Spleen (tissue), 11 donors: ENCODE results near the gene TOM1L1. TPM values are rescaled to one million over a fixed set of nuclear protein-coding genes. Genes with fewer than 3 reads are reported as not detected.
A peak's percentile ranks its signal among the peaks of the same experiment; 100 is the strongest.

Experiments
- DNase-seq: peaks from one replicate; pipeline ENCODE4 v3.0.0-alpha.2; 2020
- H3K27ac ChIP-seq, 8 donors: fragments of 200-600 bp; sonication (generic) in 7 of 8; 1 replicate in 4 of 8; 2 replicates in 4 of 8; pipeline versions ENCODE4 v1.5.0 to v1.8.0; 2016 to 2021; ENCODE audit warnings: inconsistent platforms in 4 of 8, mild to moderate bottlenecking in 4 of 8, moderate library complexity in 1 of 8
- H3K27me3 ChIP-seq, 7 donors: fragments of 200-600 bp; sonication (generic) in 6 of 7; replicated peaks in 1 of 7; 1 replicate in 4 of 7; 2 replicates in 3 of 7; pipeline versions ENCODE4 v1.5.0 to v1.8.0; 2016 to 2021; ENCODE audit warnings: inconsistent platforms in 3 of 7, mild to moderate bottlenecking in 1 of 7
- H3K36me3 ChIP-seq, 6 donors: fragments of 200-600 bp; sonication (generic) in 5 of 6; 1 replicate in 4 of 6; 2 replicates in 2 of 6; pipeline versions ENCODE4 v1.5.0 to v1.8.0; 2016 to 2021; ENCODE audit warnings: inconsistent platforms in 2 of 6
- H3K4me1 ChIP-seq, 6 donors: fragments of 200-600 bp; sonication (generic) in 5 of 6; 1 replicate in 3 of 6; 2 replicates in 3 of 6; pipeline versions ENCODE4 v1.5.0 to v1.8.0; 2016 to 2021; ENCODE audit warnings: inconsistent platforms in 3 of 6
- H3K4me3 ChIP-seq, 8 donors: fragments of 200-600 bp; sonication (generic) in 7 of 8; 1 replicate in 4 of 8; 2 replicates in 4 of 8; pipeline versions ENCODE4 v1.5.0 to v1.8.0; 2016 to 2021; ENCODE audit warnings: inconsistent platforms in 4 of 8, mild to moderate bottlenecking in 4 of 8, moderate library complexity in 2 of 8
- H3K9me3 ChIP-seq, 8 donors: fragments of 200-600 bp; sonication (generic) in 7 of 8; 1 replicate in 4 of 8; 2 replicates in 4 of 8; pipeline versions ENCODE4 v1.5.0 to v1.8.0; 2016 to 2021; ENCODE audit warnings: inconsistent platforms in 4 of 8
- CTCF ChIP-seq, 11 experiments: fragments of 200-600 bp in 7 of 11; fragments of 450-650 bp in 4 of 11; sonication (generic) in 4 of 11; IDR thresholded peaks in 8 of 11; conservative IDR thresholded peaks in 3 of 11; 1 replicate in 7 of 11; 2 replicates in 4 of 11; pipeline versions ENCODE4 v1.4.0 to v1.8.0; 2016 to 2021; ENCODE audit warnings: antibody characterized with exemption in 11 of 11, inconsistent platforms in 4 of 11, mild to moderate bottlenecking in 1 of 11
- POLR2A ChIP-seq, 3 donors: fragments of 450-650 bp; IDR thresholded peaks; one replicate each; pipeline ENCODE4 v1.5.1; 2017; ENCODE audit warnings: antibody characterized with exemption in 3 of 3, mild to moderate bottlenecking in 1 of 3
- POLR2AphosphoS5 ChIP-seq, 3 donors: sonication (generic); formaldehyde crosslinking; IDR thresholded peaks; one replicate each; pipeline ENCODE4 v1.5.1; 2017; ENCODE audit warnings: antibody characterized with exemption in 3 of 3
- WGBS, 5 donors: extraction: QIAGEN DNeasy Blood & Tissue Kit in 3 of 5; methylation state at CpG; one replicate each; pipeline versions ENCODE4 v1.1.5 to v1.1.7; 2013 to 2018; 5-methylcytosine and 5-hydroxymethylcytosine counted together
- intact Hi-C: fragments of 100-400 bp; cut with DNase I; formaldehyde crosslinking; loops from one replicate; pipeline ENCODE4 v1.15.0; 2023; ENCODE audit warnings: low total_unique reads
- polyA plus RNA-seq, 3 donors: library from polyadenylated mRNA; stranded (reverse); fragments of 200-250 nt; gene quantifications; one replicate each; pipeline ENCODE4 v1.2.1, GENCODE V29; 2013
- small RNA-seq, 4 donors: library from RNA; depleted of rRNA; stranded (forward); fragments of <200 nt; gene quantifications; one replicate each; pipeline ENCODE3, GENCODE V24; 2016
- total RNA-seq, 7 donors: library from RNA; depleted of rRNA in 3 of 7; stranded (reverse); fragments of >200 nt in 3 of 7; fragmentation: NEBNext Ultra II Directional in 4 of 7; extraction: Animal tissue kit (Norgen Biotek cat#: 25700) in 4 of 7; gene quantifications; one replicate each; pipeline versions ENCODE4 v1.1.0 to v1.2.1, GENCODE V29; 2016 to 2021
- donor health status: healthy with polysubstance abuse.
- donor health status: DM: no; HTN: no; CAD: no; lungs with moderate emphysema.
- donor health status: DM: no; HTN: no; CAD: no.
- donor health status: Bipolar disorder and iron deficiency.
- donor health status: healthy.
- donor health status: DM: no; HTN: no; CAD: no.
- donor health status: DM: yes; HTN: yes; CAD: no.

The TOM1L1 gene
- total and polyA plus RNA-seq, 10 donors: 2.3 to 14.3 (median 4.2) TPM

- Histone ChIP-seq H3K4me3 (no peak overlapping the region), H3K4me1 (no peaks in the 10 kb centered on the region), H3K9me3 (no peaks in the 10 kb centered on the region), H3K36me3 (peaks cover 0 to 33% (median 0%) of the 10 kb centered on the region in 6 donors), H3K27me3 (no peaks in the 10 kb centered on the region), H3K27ac (no peak overlapping the region)
- intact Hi-C loops: no loop called here
- TF ChIP-seq POLR2AphosphoS5 (IDR thresholded peaks at IDR 0.05) (no peak), POLR2A (IDR thresholded peaks at IDR 0.05) (no peak), CTCF (IDR thresholded peaks at IDR 0.05 in 8 of 11, conservative IDR thresholded peaks at IDR 0.05 in 3 of 11) (no peak)
- DNase-seq: no peak
Measured at GRCh38 chr17:55002458-55002857, 101.8 kb downstream of the TOM1L1 start.

GRCh38 chr17:55004484-55004883 is 103.8 kb downstream of the TOM1L1 start:
- H3K27ac ChIP-seq: no peak overlapping the region
- TF ChIP-seq POLR2A (IDR thresholded peaks at IDR 0.05): no peak
- no peak for TF ChIP-seq POLR2AphosphoS5 (IDR thresholded peaks at IDR 0.05)
- no peak for TF ChIP-seq CTCF (IDR thresholded peaks at IDR 0.05 in 8 of 11, conservative IDR thresholded peaks at IDR 0.05 in 3 of 11)
- H3K4me1 ChIP-seq: no peaks in the 10 kb centered on the region
- intact Hi-C loops: no loop called here
- no peak overlapping the region for H3K4me3 ChIP-seq
- no peak for DNase-seq
- WGBS, 5 donors: 82 to 91% (median 90%) methylated on average over 5 of the region's 5 CpGs
- no peaks in the 10 kb centered on the region for H3K9me3 ChIP-seq
- peaks cover 0 to 47% (median 1%) of the 10 kb centered on the region in 6 donors for H3K36me3 ChIP-seq
- no peaks in the 10 kb centered on the region for H3K27me3 ChIP-seq

- TF ChIP-seq CTCF (IDR thresholded peaks at IDR 0.05 in 8 of 11, conservative IDR thresholded peaks at IDR 0.05 in 3 of 11) (peak in 3 of 11 experiments; percentile 10 to 21 (median 18)), POLR2A (IDR thresholded peaks at IDR 0.05) (no peak)
- H3K9me3 ChIP-seq: no peaks in the 10 kb centered on the region
- H3K36me3 ChIP-seq: peaks cover 0 to 40% (median 1%) of the 10 kb centered on the region in 6 donors
- DNase-seq: no peak
- H3K4me3 ChIP-seq: no peak overlapping the region
- 90 to 100% (median 94%) methylated on average over 1 of the region's 1 CpG for WGBS, 5 donors
- H3K27ac ChIP-seq: no peak overlapping the region
- H3K4me1 ChIP-seq: no peaks in the 10 kb centered on the region
- intact Hi-C loops: no loop called here
- no peaks in the 10 kb centered on the region for H3K27me3 ChIP-seq
Measured at GRCh38 chr17:55005520-55005919, 104.9 kb downstream of the TOM1L1 start.

Small RNA genes within 50 kb of the gene (small RNA-seq; reads per million reads assigned to genes)
- gene AC007485.1: 0 reads per million in 4 donors

Other genes starting within 250 kb of the TOM1L1 start
- 10 to 100 TPM; 30.8 to 47.0 (median 37.8) TPM for gene COX11, start 67.8 kb downstream of the TOM1L1 start, total RNA-seq
- 10 to 100 TPM; 20.4 to 25.9 (median 20.8) TPM for gene COX11, start 67.8 kb downstream of the TOM1L1 start, polyA plus RNA-seq
- 10 to 100 TPM in 4 of 7 donors, 1 to 10 TPM in 3; 4.8 to 45.5 (median 11.4) TPM for gene STXBP4, start 67.9 kb downstream of the TOM1L1 start, total RNA-seq
- gene STXBP4, start 67.9 kb downstream of the TOM1L1 start, polyA plus RNA-seq: under 1 TPM; 0.67 to 0.93 (median 0.70) TPM